ENCODE data around the gene TOP1.

GRCh38 chr20:41050361-41051008, 21.9 kb downstream of the TOP1 start:
- TF ChIP-seq SUZ12 (IDR thresholded peaks at IDR 0.05; ENCODE audit: extremely low read depth, insufficient read depth, insufficient read length) (no peak), YY1 (IDR thresholded peaks at IDR 0.05; ENCODE audit: insufficient read depth, insufficient read length) (no peak)
